Measurements from ENCODE around the gene PRXL2C.

DNA sequence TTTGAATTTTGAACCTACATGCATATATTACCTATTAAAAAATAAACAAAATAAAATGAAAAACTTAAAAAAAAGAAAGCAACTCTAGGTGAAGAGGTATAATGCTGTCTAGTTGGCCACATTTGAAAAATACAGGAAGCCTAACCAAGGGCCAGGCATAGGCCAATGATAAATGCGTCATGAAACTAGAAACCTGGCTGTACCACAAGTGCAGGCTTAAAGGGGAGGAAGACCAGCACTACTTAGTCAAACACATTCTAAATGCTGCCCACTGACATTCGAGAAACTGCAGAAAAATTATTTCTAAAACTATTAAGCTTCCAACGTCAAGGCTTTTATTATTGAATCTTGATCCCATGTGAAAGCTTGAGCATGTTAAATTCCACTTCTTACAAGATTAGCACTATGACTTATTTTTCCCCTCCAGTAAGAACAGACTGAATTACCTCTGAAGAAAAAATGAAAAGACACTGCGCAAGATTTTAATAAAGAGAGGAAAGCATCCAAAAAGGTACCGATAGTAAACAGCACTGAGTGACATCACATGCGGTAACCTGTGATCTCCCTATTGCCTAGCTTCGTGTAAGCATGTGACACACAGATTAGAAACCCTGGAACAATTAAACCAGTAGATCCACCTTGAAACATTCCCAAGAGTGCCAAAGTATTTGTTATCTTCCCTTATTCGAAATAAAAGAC is 51.7 kb downstream of the PRXL2C start:
- TF ChIP-seq RAD21 (conservative IDR thresholded peaks at IDR 0.05) (no peak), CTCF (IDR thresholded peaks at IDR 0.05; ENCODE audit: poor library complexity, severe bottlenecking) (no peak), POLR2AphosphoS5 (IDR thresholded peaks at IDR 0.05) (no peak), TAF1 (IDR thresholded peaks at IDR 0.05; ENCODE audit: low read depth) (no peak), SMC3 (conservative IDR thresholded peaks at IDR 0.05; ENCODE audit: poor library complexity) (no peak), EZH2 (IDR thresholded peaks at IDR 0.05; ENCODE audit: borderline replicate concordance, insufficient read depth, low read length, poor library complexity, severe bottlenecking) (no peak)
